H9 (cell line): Measurements from ENCODE around the gene INSC. TPM values are rescaled to one million over a fixed set of nuclear protein-coding genes. Genes with fewer than 3 reads are reported as not detected.

ENCODE experiments used
- DNase-seq: peaks from one replicate; pipeline ENCODE4 v3.0.0-alpha.2; 2017
- H2AFZ ChIP-seq: one replicate; pipeline ENCODE4 v1.6.1; 2013; ENCODE audit warnings: mild to moderate bottlenecking, low read length, control low read depth, moderate library complexity
- H2AK5ac ChIP-seq: 2 replicates; pipeline ENCODE4 v1.6.1; 2013; ENCODE audit warnings: low read length, control low read depth, mixed read lengths; ENCODE audit not compliant: insufficient read length
- H2BK120ac ChIP-seq: one replicate; pipeline ENCODE4 v1.6.1; 2013; ENCODE audit warnings: low read depth, mild to moderate bottlenecking, low read length, control low read depth, inconsistent platforms; ENCODE audit not compliant: poor library complexity, severe bottlenecking
- H2BK12ac ChIP-seq: 2 replicates; pipeline ENCODE4 v1.6.1; 2013; ENCODE audit warnings: low read length, control low read depth, mixed read lengths, low read depth; ENCODE audit not compliant: insufficient read length
- H2BK15ac ChIP-seq: 2 replicates; pipeline ENCODE4 v1.6.1; 2013; ENCODE audit warnings: low read depth, low read length, control low read depth
- H2BK20ac ChIP-seq: one replicate; pipeline ENCODE4 v1.6.1; 2013; ENCODE audit warnings: low read depth, mild to moderate bottlenecking, low read length, control low read depth, inconsistent platforms; ENCODE audit not compliant: poor library complexity, severe bottlenecking
- H2BK5ac ChIP-seq: 2 replicates; pipeline ENCODE4 v1.6.1; 2013; ENCODE audit warnings: low read length, control low read depth, mixed read lengths; ENCODE audit not compliant: insufficient read length
- H3K14ac ChIP-seq: 2 replicates; pipeline ENCODE4 v1.6.1; 2013; ENCODE audit warnings: low read length, control low read depth; ENCODE audit not compliant: insufficient read depth
- H3K18ac ChIP-seq: 2 replicates; pipeline ENCODE4 v1.6.1; 2013; ENCODE audit warnings: low read depth, mild to moderate bottlenecking, mixed read lengths, low read length, control low read depth; ENCODE audit not compliant: insufficient read length
- H3K23ac ChIP-seq: 2 replicates; pipeline ENCODE4 v1.6.1; 2013; ENCODE audit warnings: low read length, control low read depth, mixed read lengths, low read depth; ENCODE audit not compliant: insufficient read length
- H3K23me2 ChIP-seq: 2 replicates; pipeline ENCODE4 v1.6.1; 2013; ENCODE audit warnings: low read depth, mild to moderate bottlenecking, mixed read lengths, low read length, control low read depth; ENCODE audit not compliant: insufficient read length, poor library complexity, severe bottlenecking
- H3K27ac ChIP-seq: 2 replicates; pipeline ENCODE4 v1.5.1; 2013; ENCODE audit warnings: low read length, control low read depth, mixed read lengths, low read depth; ENCODE audit not compliant: insufficient read length
- H3K27me3 ChIP-seq: 2 replicates; pipeline ENCODE4 v1.6.1; 2013; ENCODE audit warnings: low read length, control low read depth, inconsistent platforms; ENCODE audit not compliant: insufficient read depth
- H3K4ac ChIP-seq: 2 replicates; pipeline ENCODE4 v1.6.1; 2013; ENCODE audit warnings: low read depth, mild to moderate bottlenecking, control low read depth, inconsistent platforms, low read length, moderate library complexity
- H3K4me1 ChIP-seq: 2 replicates; pipeline ENCODE4 v1.6.1; 2013; ENCODE audit warnings: low read length, control low read depth, inconsistent platforms; ENCODE audit not compliant: insufficient read depth
- H3K4me2 ChIP-seq: 2 replicates; pipeline ENCODE4 v1.6.1; 2013; ENCODE audit warnings: low read length, control low read depth, mixed read lengths; ENCODE audit not compliant: insufficient read length, insufficient read depth
- H3K56ac ChIP-seq: 2 replicates; pipeline ENCODE4 v1.6.1; 2013; ENCODE audit warnings: low read depth, mild to moderate bottlenecking, mixed read lengths, low read length, control low read depth; ENCODE audit not compliant: insufficient read length
- H3K79me1 ChIP-seq: 2 replicates; pipeline ENCODE4 v1.6.1; 2013; ENCODE audit warnings: low read depth, mild to moderate bottlenecking, moderate library complexity, low read length, control low read depth, inconsistent platforms; ENCODE audit not compliant: insufficient read depth, poor library complexity, severe bottlenecking
- H3K79me2 ChIP-seq: 2 replicates; pipeline ENCODE4 v1.6.1; 2013; ENCODE audit warnings: low read length, control low read depth, inconsistent platforms; ENCODE audit not compliant: insufficient read depth
- H3K9ac ChIP-seq: 2 replicates; pipeline ENCODE4 v1.6.1; 2013; ENCODE audit warnings: low read length, control low read depth, mixed read lengths; ENCODE audit not compliant: insufficient read length; ENCODE audit errors: extremely low read depth
- H3K9me3 ChIP-seq: one replicate; pipeline ENCODE4 v1.6.1; 2013; ENCODE audit warnings: low read depth, low read length, inconsistent platforms; ENCODE audit not compliant: control insufficient read depth
- H3T11ph ChIP-seq: one replicate; pipeline ENCODE4 v1.6.1; 2013; ENCODE audit warnings: mild to moderate bottlenecking, low read length, control low read depth, inconsistent platforms
- H4K20me1 ChIP-seq: one replicate; pipeline ENCODE4 v1.6.1; 2013; ENCODE audit not compliant: control insufficient read depth, insufficient read length, insufficient read depth
- H4K5ac ChIP-seq: 2 replicates; pipeline ENCODE4 v1.6.1; 2013; ENCODE audit warnings: low read depth, mild to moderate bottlenecking, mixed read lengths, low read length, control low read depth; ENCODE audit not compliant: insufficient read length
- H4K8ac ChIP-seq: replicated peaks from 2 replicates; pipeline ENCODE4 v1.6.1; 2013; ENCODE audit warnings: low read length, control low read depth, mixed read lengths, low read depth; ENCODE audit not compliant: insufficient read length
- H4K91ac ChIP-seq: 2 replicates; pipeline ENCODE4 v1.6.1; 2013; ENCODE audit warnings: low read depth, mild to moderate bottlenecking, moderate library complexity, mixed read lengths, low read length, control low read depth; ENCODE audit not compliant: insufficient read length
- H3K27ac Mint-ChIP-seq, 3 experiments: 2 replicates in 2 of 3; 3 replicates in 1 of 3; pipeline ENCODE4 v1.8.0; 2020 to 2021; ENCODE audit warnings: mixed read lengths in 3 of 3, mild to moderate bottlenecking in 1 of 3, moderate library complexity in 1 of 3
- H3K27me3 Mint-ChIP-seq: 2 replicates; pipeline ENCODE4 v1.8.0; 2021; ENCODE audit warnings: low read depth, mild to moderate bottlenecking, moderate library complexity, mixed read lengths
- H3K36me3 Mint-ChIP-seq, 3 experiments: 2 replicates in 2 of 3; 3 replicates in 1 of 3; pipeline ENCODE4 v1.8.0; 2020 to 2021; ENCODE audit warnings: low read depth in 3 of 3, mixed read lengths in 3 of 3; ENCODE audit not compliant: insufficient read depth in 1 of 3
- H3K4me1 Mint-ChIP-seq, 2 experiments: 2 replicates each; pipeline ENCODE4 v1.8.0; 2020; ENCODE audit warnings: mixed read lengths in 2 of 2
- H3K4me3 Mint-ChIP-seq, 2 experiments: 2 replicates in 1 of 2; 3 replicates in 1 of 2; pipeline ENCODE4 v1.8.0; 2020 to 2021; ENCODE audit warnings: mild to moderate bottlenecking in 2 of 2, mixed read lengths in 2 of 2, moderate library complexity in 1 of 2
- H3K9me3 Mint-ChIP-seq, 2 experiments: 2 replicates in 1 of 2; 3 replicates in 1 of 2; pipeline ENCODE4 v1.8.0; 2020; ENCODE audit warnings: mild to moderate bottlenecking in 2 of 2, mixed read lengths in 2 of 2, moderate library complexity in 1 of 2
- CTCF ChIP-seq: fragments of 200-600 bp; sonication (generic); conservative IDR thresholded peaks from 3 replicates; pipeline ENCODE4 v1.8.0; 2021; ENCODE audit warnings: antibody characterized with exemption, mild to moderate bottlenecking
- WGBS: extraction: QIAGEN DNeasy Blood & Tissue Kit; methylation state at CpG from one replicate; pipeline ENCODE4 v1.1.7; 2013; ENCODE audit warnings: missing lambda C conversion rate, low lambda C conversion rate, mixed read lengths; ENCODE audit not compliant: insufficient read length; ENCODE audit errors: extremely low coverage; 5-methylcytosine and 5-hydroxymethylcytosine counted together
- total RNA-seq: library from RNA; stranded (reverse); gene quantifications from 2 replicates; pipeline ENCODE4 v1.2.1, GENCODE V29; 2021

Gene INSC
- total RNA-seq, 1 experiment from 2014 or later = not detected

- Histone ChIP-seq H2BK5ac (no peak overlapping the region), H3K79me1 (no peaks in the 10 kb centered on the region), H2AK5ac (no peak overlapping the region), H3K56ac (no peak overlapping the region), H3K14ac (no peak overlapping the region), H3K4me1 (no peaks in the 10 kb centered on the region), H3K23me2 (peaks cover 5% of the 10 kb centered on the region), H2BK12ac (no peak overlapping the region), H4K8ac (no peak overlapping the region), H2BK20ac (no peak overlapping the region), H3K9ac (no peak overlapping the region), H3K27ac (no peak overlapping the region), H3K23ac (no peak overlapping the region), H2BK15ac (no peak overlapping the region), H4K20me1 (no peaks in the 10 kb centered on the region), H2AFZ (no peak overlapping the region), H3K27me3 (peaks cover 10% of the 10 kb centered on the region; the same call in 1 of the 2 replicates), H3K4ac (no peak overlapping the region), H4K91ac (no peak overlapping the region), H3K9me3 (no peaks in the 10 kb centered on the region), H2BK120ac (no peak overlapping the region), H3K18ac (no peak overlapping the region), H3T11ph (no peak overlapping the region), H3K4me2 (no peak overlapping the region), H4K5ac (no peak overlapping the region), H3K79me2 (no peaks in the 10 kb centered on the region)
- no CpG with 5 or more reads among the region's 5 CpGs for WGBS
- H3K4me3 Mint-ChIP-seq = no peak overlapping the region
- peaks cover 3 to 11% of the 10 kb centered on the region in 2 experiments for H3K4me1 Mint-ChIP-seq
- H3K27me3 Mint-ChIP-seq = peaks cover 66% of the 10 kb centered on the region
- no peaks in the 10 kb centered on the region for H3K36me3 Mint-ChIP-seq
- H3K27ac Mint-ChIP-seq = no peak overlapping the region
- no peak for DNase-seq
- TF ChIP-seq CTCF = no peak
- no peaks in the 10 kb centered on the region; a peak in 1 of 5 replicates for H3K9me3 Mint-ChIP-seq
Measured at GRCh38 chr11:15115686-15116085, 963 bp downstream of the INSC start.
